H7 (cell line): ENCODE measurements around the gene MYO10. TPM values are rescaled to one million over a fixed set of nuclear protein-coding genes. Genes with fewer than 3 reads are reported as not detected.
"Not testable (repeated sequence)": the region's sequence is repeated elsewhere in the genome, so short reads cannot be mapped to it uniquely, and the experiment has no call there.

Experiments
- DNase-seq: peaks from one replicate; pipeline ENCODE4 v3.0.0; 2012
- H3K27me3 ChIP-seq: 2 replicates; pipeline ENCODE4 v1.6.0; 2011; ENCODE audit warnings: mild to moderate bottlenecking, low read length; ENCODE audit not compliant: control insufficient read depth, insufficient read depth
- H3K36me3 ChIP-seq: replicated peaks from 2 replicates; pipeline ENCODE4 v1.5.1; 2011; ENCODE audit warnings: low read length; ENCODE audit not compliant: control insufficient read depth, insufficient read depth
- H3K4me3 ChIP-seq: 2 replicates; pipeline ENCODE4 v1.5.1; 2011; ENCODE audit warnings: low read depth, mild to moderate bottlenecking, control low read depth, low read length, moderate library complexity; ENCODE audit not compliant: insufficient read depth
- total RNA-seq: library from RNA; depleted of rRNA; stranded (reverse); fragments of >200 nt; shearing (Covaris generic); gene quantifications from 2 replicates; pipeline ENCODE4 v1.2.3, GENCODE V29; 2014; rRNA removed

MYO10 gene
- 36.3 and 56.6 TPM in 2 replicates for total RNA-seq

DNA sequence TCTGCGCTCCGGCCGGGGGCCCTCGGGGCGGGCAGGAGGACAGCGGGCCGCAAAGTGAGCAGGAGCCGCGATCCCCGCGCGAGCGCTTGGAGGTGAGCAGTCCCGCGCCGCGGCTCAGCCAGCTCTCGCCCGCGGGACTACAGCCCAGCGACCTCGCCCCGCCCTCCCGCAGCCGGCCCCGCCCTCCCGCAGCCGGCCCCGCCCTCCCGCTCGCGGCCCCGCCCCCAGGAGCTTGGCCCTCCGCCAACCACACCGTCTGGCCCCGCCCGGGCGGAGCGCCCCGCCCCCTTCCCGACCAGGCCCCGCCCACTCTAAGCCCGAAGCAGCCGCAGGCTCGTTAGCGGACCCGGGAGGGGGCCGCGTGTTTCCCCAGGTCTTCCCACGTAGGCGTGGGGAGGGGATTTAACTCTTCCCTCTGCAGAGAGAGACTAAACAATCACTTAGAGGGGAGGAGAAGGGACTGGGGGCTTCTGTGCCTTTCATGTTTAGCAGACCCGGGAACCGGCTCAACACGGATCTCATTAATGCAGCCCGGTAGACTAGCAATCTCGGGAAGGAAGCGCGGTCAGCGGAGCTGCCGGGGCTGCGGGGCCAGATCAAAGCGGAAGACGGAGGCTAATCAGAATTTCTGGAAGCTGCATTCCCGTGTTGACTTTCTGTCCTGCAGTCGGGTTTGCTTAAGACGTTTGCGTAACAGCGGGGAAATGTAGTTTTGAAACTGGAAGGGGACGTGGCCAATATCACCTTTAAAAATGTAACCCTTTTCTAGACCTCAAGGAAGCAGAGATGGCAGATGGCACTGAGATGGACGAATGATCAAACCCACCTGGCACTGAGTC is at the start of gene MYO10:
TSS of gene MYO10 (minus strand) at position 139 of the 839 bp plus-strand sequence. CDS start 480 bp downstream, outside the sequence.
- Histone ChIP-seq H3K4me3 (peak within 1 kb of the TSS; percentile 89), H3K36me3 (no peaks in the 10 kb centered on the region), H3K27me3 (peaks cover 30% of the 10 kb centered on the region)
- DNase-seq: peak; percentile 98

DNA sequence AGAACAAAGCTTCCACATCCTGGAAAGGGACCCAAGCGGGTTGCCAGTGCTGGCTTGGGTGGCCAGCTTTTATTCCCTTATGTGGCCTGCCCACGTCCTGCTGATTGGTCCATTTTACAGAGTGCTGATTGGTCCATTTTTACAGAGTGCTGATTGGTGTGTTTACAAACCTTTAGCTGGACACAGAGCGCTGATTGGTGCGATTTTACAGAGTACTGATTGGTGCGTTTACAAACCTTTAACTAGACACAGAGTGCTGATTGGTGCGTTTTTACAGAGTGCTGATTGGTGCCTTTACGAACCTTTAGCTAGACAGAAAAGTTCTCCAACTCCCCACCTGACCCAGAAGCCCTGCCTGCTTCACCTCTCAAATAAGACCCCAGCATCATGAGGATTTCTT is 49.2 kb upstream of the MYO10 start:
- H3K4me3 ChIP-seq, H3K27me3 ChIP-seq, DNase-seq, H3K36me3 ChIP-seq: not testable (repeated sequence)

- no peak for DNase-seq
Measured at GRCh38 chr5:16983972-16984371, 47.9 kb upstream of the MYO10 start.

GRCh38 chr5:16983022-16983639 is 47.0 kb upstream of the MYO10 start:
- Histone ChIP-seq H3K4me3 (no peak overlapping the region), H3K36me3 (no peaks in the 10 kb centered on the region), H3K27me3 (no peaks in the 10 kb centered on the region)
- no peak for DNase-seq

More at GRCh38 chr5:16983972-16984371, 47.9 kb upstream of the MYO10 start:
- no peaks in the 10 kb centered on the region for H3K27me3 ChIP-seq
- H3K4me3 ChIP-seq: no peak overlapping the region
- no peaks in the 10 kb centered on the region for H3K36me3 ChIP-seq

DNA sequence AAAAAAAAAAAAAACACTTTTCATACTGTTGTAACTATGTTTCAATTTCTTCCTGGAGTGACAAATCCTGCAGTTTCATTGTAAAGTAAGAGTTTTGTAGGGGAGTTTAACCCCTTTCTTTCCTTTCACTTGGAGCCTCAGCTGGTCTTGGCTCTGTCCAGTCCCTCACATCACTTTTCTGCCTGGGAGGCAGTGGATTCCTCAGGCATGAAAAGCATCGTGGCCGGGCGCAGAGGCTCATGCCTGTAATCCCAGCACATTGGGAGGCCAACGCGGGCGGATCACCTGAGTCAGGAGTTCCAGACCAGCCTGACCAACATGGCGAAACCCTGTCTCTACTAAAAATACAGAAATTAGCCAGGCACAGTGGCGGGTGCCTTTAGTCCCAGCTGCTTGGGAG is 45.6 kb upstream of the MYO10 start:
- H3K4me3 ChIP-seq: no peak overlapping the region
- no peak for DNase-seq
- H3K27me3 ChIP-seq: no peaks in the 10 kb centered on the region
- H3K36me3 ChIP-seq: no peaks in the 10 kb centered on the region

DNA sequence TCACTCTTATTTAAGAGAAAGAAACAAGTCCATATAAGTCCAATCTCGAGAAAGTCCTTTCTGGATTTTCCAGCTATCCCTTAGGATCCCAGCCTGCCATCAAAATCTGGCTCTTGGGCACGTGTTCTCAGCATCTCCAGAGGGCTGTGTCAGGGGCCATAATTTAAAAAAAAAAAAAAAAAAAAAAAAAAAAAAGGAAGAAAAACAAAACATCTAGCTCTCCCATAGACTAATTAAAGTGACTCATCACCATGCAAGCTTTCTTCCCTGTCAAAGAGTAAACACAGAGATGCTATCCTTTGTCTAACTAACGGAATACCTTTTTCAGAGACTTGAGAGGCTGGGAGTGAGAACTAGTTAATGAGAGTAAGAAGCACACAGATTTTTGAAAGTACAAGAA is 44.9 kb upstream of the MYO10 start:
- no peak for DNase-seq
- no peak overlapping the region for H3K4me3 ChIP-seq
- H3K27me3 ChIP-seq: no peaks in the 10 kb centered on the region
- H3K36me3 ChIP-seq: no peaks in the 10 kb centered on the region

- no peak for DNase-seq
- no peaks in the 10 kb centered on the region for H3K27me3 ChIP-seq
Measured at GRCh38 chr5:16978296-16978695, 42.2 kb upstream of the MYO10 start.

DNA sequence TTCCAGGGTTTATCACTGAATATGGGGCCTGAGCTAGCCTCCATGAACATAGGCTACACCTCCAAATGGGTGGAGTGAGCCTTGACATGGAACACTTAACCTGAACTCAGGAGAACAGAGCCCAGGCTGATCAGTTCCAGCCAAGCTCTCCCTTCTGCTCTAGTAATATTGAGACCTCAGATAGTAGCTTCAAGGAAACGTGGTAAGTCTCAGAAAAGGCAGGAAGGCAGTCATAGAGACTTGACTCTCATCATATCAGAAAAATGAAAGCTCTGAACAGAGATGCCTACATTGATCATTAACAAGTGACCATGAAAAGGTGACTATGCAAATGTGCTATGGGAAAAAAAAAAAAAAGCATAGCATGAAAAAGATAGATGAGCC is 40.5 kb upstream of the MYO10 start:
- DNase-seq: no peak

More at GRCh38 chr5:16978296-16978695, 42.2 kb upstream of the MYO10 start:
- no peaks in the 10 kb centered on the region for H3K36me3 ChIP-seq
- no peak overlapping the region for H3K4me3 ChIP-seq

DNA sequence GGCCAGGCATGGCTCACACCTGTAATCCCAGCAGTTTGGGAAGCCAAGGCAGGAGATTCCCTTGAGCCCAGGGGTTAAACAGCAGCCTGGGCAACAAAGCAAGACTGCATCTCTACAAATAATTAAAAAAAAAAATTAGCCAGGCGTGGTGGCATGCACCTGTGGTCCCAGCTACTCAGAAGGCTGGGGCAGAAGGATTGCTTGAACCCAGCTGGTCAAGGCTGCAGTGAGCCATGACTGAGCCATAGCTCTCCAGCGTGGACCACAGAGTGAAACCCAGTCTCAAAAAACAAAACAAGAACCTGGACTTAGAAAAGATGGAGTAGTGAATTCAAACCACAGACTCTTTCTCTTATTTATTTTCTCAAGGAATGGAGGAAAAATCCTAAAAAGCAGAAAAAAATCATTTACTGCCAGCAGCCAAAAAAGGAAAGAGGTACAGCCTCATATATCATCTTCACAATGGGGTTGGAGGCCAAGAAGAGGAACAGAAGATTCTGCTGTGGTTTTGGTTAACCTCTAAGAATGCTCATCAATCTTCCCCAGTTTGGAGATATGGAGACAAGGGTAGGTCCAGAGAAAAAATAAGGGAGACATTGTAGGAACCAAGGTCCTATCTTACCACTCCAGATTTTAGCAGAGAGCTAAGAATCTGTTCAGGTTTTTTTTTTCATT is 40.0 kb upstream of the MYO10 start:
- DNase-seq: no peak

More for the DNA sequence above, 40.5 kb upstream of the MYO10 start:
- Histone ChIP-seq H3K27me3 (no peaks in the 10 kb centered on the region), H3K4me3 (no peak overlapping the region), H3K36me3 (no peaks in the 10 kb centered on the region)

DNA sequence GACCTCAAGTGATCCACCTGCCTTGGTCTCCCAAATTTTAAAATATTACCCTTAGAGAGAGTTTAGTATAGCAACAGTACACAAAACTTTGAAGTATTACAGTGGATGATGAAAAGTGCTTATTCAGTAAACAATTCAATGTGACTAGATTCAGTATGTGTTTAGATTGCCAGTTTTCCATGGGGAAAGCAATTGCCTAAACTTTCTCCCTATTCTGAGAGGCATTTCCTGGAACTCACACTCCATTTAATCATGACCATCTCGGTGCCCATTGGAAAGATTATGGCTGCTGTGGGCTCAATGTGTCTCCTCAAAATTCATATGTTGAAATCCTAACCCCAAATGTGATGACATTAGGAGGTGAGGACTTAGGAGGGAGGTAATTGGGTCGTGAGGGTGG is 38.9 kb upstream of the MYO10 start:
- H3K27me3 ChIP-seq: no peaks in the 10 kb centered on the region
- DNase-seq: no peak
- H3K4me3 ChIP-seq: no peak overlapping the region
- no peaks in the 10 kb centered on the region for H3K36me3 ChIP-seq

More for the DNA sequence above, 40.0 kb upstream of the MYO10 start:
- no peaks in the 10 kb centered on the region for H3K36me3 ChIP-seq
- no peaks in the 10 kb centered on the region for H3K27me3 ChIP-seq
- H3K4me3 ChIP-seq: no peak overlapping the region

DNA sequence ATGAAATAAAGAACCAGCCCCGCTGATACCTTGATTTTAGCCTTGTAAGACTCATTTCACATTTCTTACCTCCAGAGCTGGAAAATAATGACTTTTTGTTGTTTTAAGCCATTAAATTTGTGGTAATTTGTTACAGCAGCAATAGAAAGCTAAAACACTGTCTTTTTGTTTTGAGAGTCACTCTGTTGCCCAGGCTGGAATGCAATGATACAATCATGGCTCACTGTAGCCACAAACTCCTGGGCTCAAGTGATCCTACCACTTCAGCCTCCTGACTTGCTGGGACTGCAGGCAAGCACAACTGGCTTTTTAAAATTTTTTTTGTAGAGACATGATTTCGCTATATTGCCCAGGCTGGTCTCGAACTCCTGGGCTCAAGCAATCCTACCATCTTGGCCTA is 34.7 kb upstream of the MYO10 start:
- Histone ChIP-seq H3K27me3 (no peaks in the 10 kb centered on the region), H3K36me3 (no peaks in the 10 kb centered on the region), H3K4me3 (no peak overlapping the region)
- no peak for DNase-seq

GRCh38 chr5:16970260-16970659 is 34.2 kb upstream of the MYO10 start:
- no peaks in the 10 kb centered on the region for H3K27me3 ChIP-seq
- H3K36me3 ChIP-seq: no peaks in the 10 kb centered on the region
- H3K4me3 ChIP-seq: no peak overlapping the region
- DNase-seq: no peak

- no peak for DNase-seq
- no peaks in the 10 kb centered on the region for H3K36me3 ChIP-seq
Measured at GRCh38 chr5:16965581-16965980, 29.5 kb upstream of the MYO10 start.

DNA sequence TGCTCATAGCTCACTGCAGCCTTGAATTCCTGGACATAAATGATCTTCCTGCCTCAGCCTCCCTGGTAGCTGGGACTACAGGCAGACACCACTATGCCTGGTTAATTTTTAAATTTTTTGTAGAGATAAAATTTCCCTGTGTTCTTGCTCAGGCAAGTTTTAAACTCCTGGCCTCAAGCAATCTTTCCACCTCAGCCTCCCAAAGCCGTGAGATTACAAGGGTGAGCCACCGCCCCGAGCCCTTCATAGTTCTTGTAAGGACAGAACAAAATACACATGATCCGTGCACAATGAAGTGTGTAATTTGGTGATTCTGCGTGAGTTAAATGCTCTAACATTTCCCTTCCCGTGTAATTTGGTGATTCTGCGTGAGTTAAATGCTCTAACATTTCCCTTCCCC is 27.7 kb upstream of the MYO10 start:
- Histone ChIP-seq H3K36me3 (no peaks in the 10 kb centered on the region), H3K27me3 (no peaks in the 10 kb centered on the region), H3K4me3 (no peak overlapping the region)
- no peak for DNase-seq

More at GRCh38 chr5:16965581-16965980, 29.5 kb upstream of the MYO10 start:
- Histone ChIP-seq H3K27me3 (no peaks in the 10 kb centered on the region), H3K4me3 (no peak overlapping the region)

- H3K27me3 ChIP-seq: no peaks in the 10 kb centered on the region
- H3K36me3 ChIP-seq: no peaks in the 10 kb centered on the region
- H3K4me3 ChIP-seq: no peak overlapping the region
- no peak for DNase-seq
Measured at GRCh38 chr5:16961131-16961530, 25.0 kb upstream of the MYO10 start.
